Caco-2 (cell line): ENCODE data around the gene PLEKHM1. TPM values are rescaled to one million over a fixed set of nuclear protein-coding genes. Genes with fewer than 3 reads are reported as not detected.

Experiments used
- BruUV-seq: library from RNA; stranded (reverse); fragments of 400-500 nt; replicated peaks from 2 replicates; lab custom pipeline; 2021; lab: Mats Ljungman, UMichigan
- CTCF ChIA-PET: fragments of 300-600 bp; sonication (Branson Sonifier 250); formaldehyde crosslinking; loops from one replicate; lab custom pipeline; 2022; ENCODE audit warnings: antibody characterized with exemption; lab: Charles Lee
- POLR2A ChIA-PET: fragments of 300-600 bp; sonication (Branson Sonifier 250); formaldehyde crosslinking; loops from one replicate; lab custom pipeline; 2022; ENCODE audit warnings: antibody characterized with exemption; lab: Charles Lee
- DNase-seq, 2 experiments: peaks; one replicate each; pipeline versions ENCODE4 v3.0.0 to v3.0.0-alpha.2; 2020 to 2022
- H3K27me3 ChIP-seq: replicated peaks from 2 replicates; pipeline ENCODE4 v1.6.0; 2011; ENCODE audit warnings: low read length; ENCODE audit not compliant: control insufficient read depth, insufficient read depth
- H3K36me3 ChIP-seq: 2 replicates; pipeline ENCODE4 v1.5.1; 2011; ENCODE audit warnings: low read length; ENCODE audit not compliant: control insufficient read depth, insufficient read depth
- H3K4me1 ChIP-seq: fragments of 250-450 bp; sonication (Bioruptor Pico); 2 replicates; pipeline ENCODE4 v1.5.1; 2020; ENCODE audit warnings: mild to moderate bottlenecking
- H3K4me3 ChIP-seq: 2 replicates; pipeline ENCODE4 v1.5.1; 2011; ENCODE audit warnings: low read depth, mild to moderate bottlenecking, control low read depth, low read length
- H3K9me3 ChIP-seq: fragments of 250-450 bp; sonication (Bioruptor Pico); 2 replicates; pipeline ENCODE4 v1.5.1; 2020; ENCODE audit warnings: mild to moderate bottlenecking, moderate library complexity
- H3K27ac Mint-ChIP-seq: one replicate; pipeline ENCODE4 v1.8.0; 2022; ENCODE audit warnings: mixed read lengths; ENCODE audit not compliant: unreplicated experiment
- H3K27me3 Mint-ChIP-seq: one replicate; pipeline ENCODE4 v1.8.0; 2022; ENCODE audit warnings: mixed read lengths; ENCODE audit not compliant: insufficient read depth, unreplicated experiment
- H3K36me3 Mint-ChIP-seq: one replicate; pipeline ENCODE4 v1.8.0; 2022; ENCODE audit warnings: mild to moderate bottlenecking, mixed read lengths; ENCODE audit not compliant: insufficient read depth, unreplicated experiment
- H3K4me1 Mint-ChIP-seq: one replicate; pipeline ENCODE4 v1.8.0; 2022; ENCODE audit warnings: low read depth, mixed read lengths; ENCODE audit not compliant: unreplicated experiment
- H3K4me3 Mint-ChIP-seq: one replicate; pipeline ENCODE4 v1.8.0; 2022; ENCODE audit warnings: mild to moderate bottlenecking, moderate library complexity, mixed read lengths; ENCODE audit not compliant: unreplicated experiment
- H3K9me3 Mint-ChIP-seq: one replicate; pipeline ENCODE4 v1.8.0; 2022; ENCODE audit warnings: mixed read lengths; ENCODE audit not compliant: unreplicated experiment
- CTCF ChIP-seq, 2 experiments: fragments of 200-600 bp in 1 of 2; IDR thresholded peaks; 1 replicate in 1 of 2; 2 replicates in 1 of 2; pipeline versions ENCODE4 v1.5.1 to v1.8.0; 2011 to 2022; ENCODE audit warnings: antibody characterized with exemption in 1 of 2, control low read depth in 1 of 2, inconsistent platforms in 1 of 2, low read depth in 1 of 2, low read length in 1 of 2, mild to moderate bottlenecking in 1 of 2, moderate library complexity in 1 of 2; ENCODE audit not compliant: insufficient read depth in 1 of 2, severe bottlenecking in 1 of 2, unreplicated experiment in 1 of 2
- intact Hi-C: fragments of 100-400 bp; cut with micrococcal nuclease; formaldehyde crosslinking; loops from one replicate; pipeline ENCODE4 v1.10.0; 2022; ENCODE audit not compliant: unreplicated experiment
- total RNA-seq: library from RNA; stranded (reverse); gene quantifications from 2 replicates; pipeline ENCODE4 v1.2.3, GENCODE V29; 2022

PLEKHM1 gene
- total RNA-seq, 1 experiment from 2014 or later: 30.4 TPM

- H3K9me3 ChIP-seq: no peaks in the 10 kb centered on the region
- Mint-ChIP-seq H3K4me3 (no peak overlapping the region), H3K27me3 (no peaks in the 10 kb centered on the region), H3K36me3 (peaks cover 32% of the 10 kb centered on the region), H3K27ac (no peak overlapping the region), H3K4me1 (peaks cover 15% of the 10 kb centered on the region), H3K9me3 (no peaks in the 10 kb centered on the region)
- ChIA-PET CTCF (interaction anchor here (3.1 kb wide), 1 partner anchor 12 kb away, joined by 16 read pairs; no protein-coding TSS in a partner anchor), POLR2A (no interaction called here)
- H3K27me3 ChIP-seq: no peaks in the 10 kb centered on the region
- no peak overlapping the region for H3K4me3 ChIP-seq
- no peak for TF ChIP-seq CTCF (IDR thresholded peaks at IDR 0.05; ENCODE audit: insufficient read depth in 1 of 2, low read depth in 1 of 2, low read length in 1 of 2, severe bottlenecking in 1 of 2, unreplicated experiment in 1 of 2)
- peaks cover 20% of the 10 kb centered on the region for H3K4me1 ChIP-seq
- intact Hi-C loops: no loop called here
- BruUV-seq: no TSS peak
- peaks cover 2% of the 10 kb centered on the region; the same call in 1 of the 2 replicates for H3K36me3 ChIP-seq
- DNase-seq: no peak
Measured at GRCh38 chr17:45413498-45413923, 77.0 kb downstream of the PLEKHM1 start.

GRCh38 chr17:45411348-45412105 is 79.0 kb downstream of the PLEKHM1 start:
- H3K27me3 ChIP-seq: no peaks in the 10 kb centered on the region
- CTCF ChIA-PET: interaction anchor here (3.1 kb wide), 1 partner anchor 14 kb away, joined by 16 read pairs; no protein-coding TSS in a partner anchor
- H3K27ac Mint-ChIP-seq: peak overlapping the region; percentile 6
- DNase-seq: no peak
- no peaks in the 10 kb centered on the region for H3K9me3 ChIP-seq
- H3K36me3 Mint-ChIP-seq: peaks cover 32% of the 10 kb centered on the region
- H3K9me3 Mint-ChIP-seq: no peaks in the 10 kb centered on the region
- H3K4me3 Mint-ChIP-seq: no peak overlapping the region
- H3K36me3 ChIP-seq: peaks cover 2% of the 10 kb centered on the region; the same call in 1 of the 2 replicates
- POLR2A ChIA-PET: no interaction called here
- H3K4me3 ChIP-seq: no peak overlapping the region
- H3K4me1 ChIP-seq: peaks cover 27% of the 10 kb centered on the region
- H3K27me3 Mint-ChIP-seq: no peaks in the 10 kb centered on the region
- no peak for TF ChIP-seq CTCF (IDR thresholded peaks at IDR 0.05; ENCODE audit: insufficient read depth in 1 of 2, low read depth in 1 of 2, low read length in 1 of 2, severe bottlenecking in 1 of 2, unreplicated experiment in 1 of 2)
- intact Hi-C loops: no loop called here
- BruUV-seq: no TSS peak
- H3K4me1 Mint-ChIP-seq: peaks cover 22% of the 10 kb centered on the region

GRCh38 chr17:45410144-45411091 is 80.1 kb downstream of the PLEKHM1 start:
- peaks cover 30% of the 10 kb centered on the region for H3K4me1 ChIP-seq
- ChIA-PET POLR2A (no interaction called here), CTCF (no interaction called here)
- no peaks in the 10 kb centered on the region for H3K27me3 Mint-ChIP-seq
- H3K4me3 ChIP-seq: no peak overlapping the region
- no peaks in the 10 kb centered on the region for H3K9me3 Mint-ChIP-seq
- H3K27me3 ChIP-seq: no peaks in the 10 kb centered on the region
- H3K36me3 ChIP-seq: peaks cover 2% of the 10 kb centered on the region
- H3K9me3 ChIP-seq: no peaks in the 10 kb centered on the region
- H3K36me3 Mint-ChIP-seq: peaks cover 28% of the 10 kb centered on the region
- H3K4me3 Mint-ChIP-seq: no peak overlapping the region
- H3K27ac Mint-ChIP-seq: no peak overlapping the region
- no TSS peak for BruUV-seq
- intact Hi-C loops: no loop called here
- no peak for DNase-seq
- H3K4me1 Mint-ChIP-seq: peaks cover 22% of the 10 kb centered on the region
- no peak for TF ChIP-seq CTCF (IDR thresholded peaks at IDR 0.05; ENCODE audit: insufficient read depth in 1 of 2, low read depth in 1 of 2, low read length in 1 of 2, severe bottlenecking in 1 of 2, unreplicated experiment in 1 of 2)
